HG03342 (cell line): ENCODE data around the gene SIL1.
A peak's percentile ranks its signal among the peaks of the same experiment; 100 is the strongest.
"Not testable (repeated sequence)": the region's sequence is repeated elsewhere in the genome, so short reads cannot be mapped to it uniquely, and the experiment has no call there.

Experiments used
- ATAC-seq: cut with Tn5 transposase; IDR thresholded peaks from one replicate; pipeline ENCODE4 v1.9.1; 2021; ENCODE audit warnings: mild to moderate bottlenecking, moderate library complexity; ENCODE audit not compliant: unreplicated experiment

Gene SIL1

DNA sequence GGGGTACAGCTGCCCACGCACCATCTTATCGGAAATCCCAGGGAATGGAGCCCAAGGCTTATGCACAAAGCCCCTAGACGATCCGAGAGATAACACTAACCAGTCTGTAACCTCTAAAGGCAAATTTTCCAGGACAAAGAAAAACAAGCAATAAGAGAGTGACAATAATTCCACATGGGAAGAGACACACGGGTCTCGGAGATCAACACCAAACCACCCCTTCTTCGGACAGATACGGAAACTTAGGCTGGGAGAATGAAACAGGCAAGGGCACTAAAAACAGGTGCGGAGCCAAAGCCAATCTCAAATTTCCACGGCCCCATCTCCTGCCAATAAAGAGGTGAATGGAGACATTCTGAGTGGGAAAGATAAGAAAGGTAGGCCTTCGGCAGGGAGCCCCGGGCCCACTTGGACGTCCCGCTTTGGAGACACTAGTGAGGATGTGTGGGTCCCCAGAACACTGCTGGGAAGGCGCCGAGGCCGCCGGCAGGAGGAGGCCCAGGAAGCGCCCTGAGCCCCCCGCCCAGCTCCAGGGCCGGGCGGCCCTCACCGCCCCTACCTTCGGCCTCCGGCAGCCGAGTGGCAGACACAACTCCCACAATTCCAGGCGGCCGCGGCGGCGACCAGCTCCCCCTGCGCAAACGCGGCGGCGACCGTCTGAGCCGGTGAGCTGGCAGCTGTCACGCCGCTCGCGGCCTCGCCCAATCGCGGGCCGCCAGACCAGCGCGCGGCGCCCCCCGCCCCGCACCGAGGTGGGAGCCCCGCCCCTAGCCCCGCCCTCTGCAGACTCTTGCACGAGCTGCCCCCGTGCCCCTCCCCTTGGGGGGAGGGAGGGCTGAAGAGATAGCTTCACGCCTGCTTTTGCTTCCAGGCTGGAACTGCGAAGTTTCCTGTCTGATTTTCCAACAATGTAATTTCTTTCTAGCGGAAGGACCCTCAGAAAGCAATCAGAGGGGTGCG, at the start of gene SIL1:
Gene SIL1 (minus strand): TSS at position 659 of the 960 bp plus-strand sequence. CDS start 70,525 bp downstream, outside the sequence.
- peak; percentile 93 for ATAC-seq

DNA sequence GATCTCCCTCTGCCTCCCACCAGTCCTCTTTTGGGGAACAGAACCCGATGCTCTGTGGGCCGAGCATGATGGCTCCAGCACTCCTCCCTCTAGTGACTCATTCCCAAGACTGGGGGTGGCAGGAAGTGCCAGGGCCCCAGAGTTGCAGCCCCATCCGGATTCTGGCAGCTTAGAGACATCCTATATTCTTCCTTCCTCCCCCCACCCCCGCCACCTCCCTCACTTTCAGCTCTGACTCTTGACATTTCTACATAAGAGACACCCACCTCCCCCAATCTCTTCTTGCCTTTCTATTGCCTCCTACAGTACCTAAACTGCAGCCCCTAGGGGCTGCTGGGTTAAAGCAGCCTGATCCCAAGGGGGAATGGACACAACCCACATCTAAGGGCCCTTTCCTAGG, 48.2 kb upstream of the SIL1 start:
- no peak for ATAC-seq

DNA sequence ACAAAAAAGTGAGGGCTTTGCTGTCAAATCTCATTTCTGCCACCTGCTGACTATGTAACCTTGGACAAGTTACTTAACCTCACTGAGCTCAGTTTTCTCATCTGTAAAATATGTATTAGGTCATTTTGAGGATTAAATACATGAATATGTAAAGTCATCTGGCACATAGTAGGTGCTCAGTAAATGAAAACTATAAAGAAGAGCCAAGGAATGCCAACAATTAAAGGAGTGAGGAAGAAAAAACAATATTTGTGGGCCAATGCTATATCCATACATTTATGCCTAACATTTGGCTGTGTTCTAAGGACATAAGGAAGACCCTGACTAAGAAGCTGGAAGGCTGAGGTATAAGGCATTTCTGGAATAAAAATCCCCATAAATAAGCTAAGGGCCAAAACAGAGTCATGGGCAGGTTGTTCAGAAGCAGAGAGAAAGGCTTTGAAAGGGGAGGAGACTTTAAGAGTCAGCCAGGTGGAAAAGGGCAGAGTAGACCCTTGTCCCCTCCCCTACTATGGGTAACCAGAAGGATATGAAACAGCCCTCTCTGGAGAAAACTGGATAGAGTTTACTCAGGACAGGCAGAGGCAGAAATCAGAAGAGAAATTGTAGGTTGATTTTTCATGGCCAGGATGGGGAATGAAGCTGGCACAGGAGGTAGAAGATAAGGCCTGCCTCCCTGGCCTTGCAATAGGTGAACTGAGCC, 47.6 kb upstream of the SIL1 start:
- ATAC-seq = no peak

DNA sequence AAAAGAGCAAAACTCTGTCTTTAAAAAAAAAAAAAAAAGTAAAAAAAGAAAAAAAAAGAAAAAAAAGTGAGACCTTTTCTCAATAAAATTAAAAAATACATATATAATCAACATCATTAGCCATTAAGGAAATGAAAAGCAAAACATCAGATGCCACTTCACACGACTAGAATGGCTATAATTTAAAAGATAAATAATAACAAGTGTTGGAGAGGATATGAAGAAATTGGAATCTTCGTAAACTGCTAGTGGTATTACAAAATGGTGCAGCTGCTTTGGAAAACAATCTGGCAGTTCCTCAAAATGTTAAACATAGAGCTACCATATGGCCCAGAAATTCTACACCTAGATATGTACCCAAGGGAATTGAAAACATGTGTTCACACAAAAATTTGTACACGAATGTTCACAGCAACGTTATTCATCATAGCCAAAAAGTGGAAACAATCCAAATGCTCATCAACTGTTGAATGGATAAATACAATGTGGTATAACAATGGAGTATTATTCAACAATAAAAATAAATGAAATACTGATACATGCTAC, 45.3 kb upstream of the SIL1 start:
- ATAC-seq = no peak

DNA sequence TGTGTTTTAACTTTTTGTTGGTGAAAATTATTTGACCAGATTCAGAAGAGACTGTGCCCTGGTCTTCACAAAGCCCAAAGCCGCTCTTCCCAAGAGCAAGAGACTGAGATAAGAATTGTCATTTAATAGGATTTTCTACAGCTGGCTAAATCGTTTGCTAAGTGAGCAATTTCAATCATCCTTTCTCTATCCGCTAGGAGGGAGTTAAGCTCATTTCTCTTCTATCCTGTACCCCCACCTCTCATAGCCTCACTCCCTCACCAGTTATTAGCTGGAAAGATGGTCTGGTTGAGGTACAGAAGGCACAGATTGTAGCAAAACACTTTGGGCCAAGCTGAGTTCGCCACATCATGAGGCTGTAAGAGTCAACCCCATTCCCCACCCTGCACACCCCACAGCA, 43.0 kb upstream of the SIL1 start:
- no peak for ATAC-seq

DNA sequence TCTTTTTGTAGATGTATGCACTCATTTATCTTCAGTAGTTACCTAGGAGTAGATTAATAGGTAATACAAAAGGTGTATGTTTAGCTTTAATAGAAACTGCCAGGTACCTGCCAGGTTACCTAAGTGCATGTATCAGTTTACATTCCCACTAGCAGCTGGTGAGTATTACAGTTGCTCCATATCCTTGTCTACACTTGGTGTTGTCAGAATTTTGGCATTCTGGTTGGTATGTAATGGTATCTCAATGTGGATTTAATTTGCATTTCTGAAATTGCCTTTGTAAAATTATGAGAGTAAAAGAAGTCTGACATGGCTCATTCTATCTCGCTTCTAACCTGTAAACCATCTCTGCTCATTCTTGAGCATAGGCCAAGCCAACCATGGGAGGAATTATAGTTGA, 38.3 kb upstream of the SIL1 start:
- no peak for ATAC-seq

DNA sequence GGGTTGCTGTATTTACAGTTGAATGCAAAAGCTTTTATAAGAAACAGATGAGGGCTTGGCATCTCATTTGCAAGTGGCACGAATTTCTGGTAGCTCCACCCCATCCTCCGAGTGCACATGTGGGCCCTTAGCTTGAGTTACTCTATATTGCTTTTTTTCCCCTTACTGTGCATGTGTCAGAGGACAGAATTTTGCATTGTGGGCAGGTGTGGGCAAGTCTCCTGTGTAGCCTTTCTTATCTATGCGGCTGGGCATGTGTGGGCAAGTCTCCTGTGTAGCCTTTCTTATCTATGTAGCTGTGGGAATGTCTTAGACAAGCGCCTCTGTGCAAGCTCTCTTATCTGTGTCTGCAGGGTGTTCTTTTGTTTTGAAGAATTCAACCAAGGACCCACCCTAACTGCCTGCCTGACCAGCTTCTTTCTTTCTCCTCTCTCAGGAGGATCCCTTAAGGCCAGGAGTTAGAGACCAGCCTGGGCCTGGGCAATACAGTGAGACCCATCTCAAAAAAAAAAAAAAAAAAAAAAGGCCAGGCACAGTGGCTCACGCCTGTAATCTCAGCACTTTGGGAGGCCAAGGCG, 34.1 kb upstream of the SIL1 start:
- ATAC-seq = no peak

DNA sequence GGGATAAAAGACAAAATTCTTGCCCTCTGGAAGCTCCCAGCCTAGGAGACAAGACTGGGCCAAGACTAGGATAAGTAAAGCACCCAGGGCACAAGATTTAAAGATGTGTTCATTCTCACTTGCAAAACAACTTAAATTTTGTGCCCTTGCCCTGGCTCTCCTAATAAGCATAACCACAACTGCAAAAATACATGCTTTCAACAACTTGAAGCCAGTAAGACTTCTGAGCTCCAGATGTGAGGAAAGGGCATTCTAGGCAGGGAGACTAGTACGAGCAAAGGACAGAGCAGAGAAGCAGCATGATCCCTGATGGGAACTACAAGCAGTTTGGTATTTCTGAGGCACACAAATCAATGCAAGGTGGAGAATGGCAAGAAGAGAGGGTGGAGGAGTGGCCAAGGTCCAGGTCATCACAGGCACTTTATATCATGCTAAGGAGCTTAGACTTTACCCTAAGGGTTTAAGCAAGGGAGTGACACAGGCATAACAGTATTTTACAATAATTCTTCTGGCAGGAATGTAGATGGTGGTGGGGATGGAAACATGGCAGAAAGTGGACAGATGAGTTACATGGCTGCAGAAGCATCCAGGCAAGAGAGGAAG, 30.1 kb upstream of the SIL1 start:
- no peak for ATAC-seq

DNA sequence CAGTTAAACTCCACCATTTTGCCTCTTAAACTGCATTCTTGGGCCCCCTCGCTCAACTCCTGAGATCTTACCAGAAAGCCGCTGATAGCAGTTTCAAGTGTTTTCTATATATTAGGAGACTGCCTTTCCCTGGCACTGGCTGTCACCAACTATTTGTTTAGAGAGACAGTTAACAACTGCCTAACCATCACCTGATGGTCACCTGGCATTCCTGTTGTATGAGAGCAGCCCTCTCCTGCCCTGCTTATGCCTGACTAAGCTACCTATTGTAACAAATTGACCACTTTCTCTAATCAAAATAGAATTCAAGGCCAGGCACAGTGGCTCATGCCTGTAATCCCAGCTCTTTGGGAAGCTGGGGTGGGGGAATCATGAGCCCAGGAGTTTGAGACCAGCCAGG, 28.0 kb upstream of the SIL1 start:
- no peak for ATAC-seq

DNA sequence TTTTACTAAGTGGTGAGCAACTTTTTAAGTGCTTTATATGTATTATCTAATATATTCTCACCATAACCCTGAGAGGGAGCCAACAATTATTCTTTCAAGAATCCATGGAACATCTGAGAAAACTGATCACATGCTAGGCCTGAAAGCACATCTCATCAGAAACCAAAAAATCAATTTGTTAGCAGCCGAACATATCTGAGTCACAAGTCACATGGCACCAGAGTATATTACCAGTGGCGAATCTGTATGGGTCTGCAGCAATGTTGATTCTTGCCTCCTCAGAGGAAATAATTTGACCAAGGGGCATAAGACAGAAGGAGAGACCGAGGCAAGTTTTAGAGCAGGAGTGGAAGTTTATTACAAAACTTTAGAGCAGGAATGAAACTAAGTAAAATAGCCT, 25.3 kb upstream of the SIL1 start:
- ATAC-seq = no peak

DNA sequence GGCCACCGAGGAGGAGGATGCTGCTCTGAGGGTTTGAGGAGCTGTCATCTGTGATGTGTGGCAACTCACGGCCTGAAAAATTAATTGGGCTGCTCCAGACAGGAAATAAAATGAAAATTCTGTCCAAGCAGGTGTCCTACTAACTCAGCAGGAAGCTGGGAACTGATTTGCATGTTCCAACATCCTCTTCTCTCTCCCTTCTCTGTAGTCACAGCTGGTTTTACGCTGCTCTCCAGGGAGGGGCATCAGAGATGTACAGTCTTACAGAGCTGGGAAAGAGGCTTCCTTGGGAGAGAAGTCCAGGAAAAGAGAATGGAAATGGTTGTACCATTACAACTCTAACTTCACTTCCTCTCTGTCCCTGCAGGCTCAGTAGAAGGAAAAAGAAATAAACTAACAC, 24.2 kb upstream of the SIL1 start:
- ATAC-seq = no peak

DNA sequence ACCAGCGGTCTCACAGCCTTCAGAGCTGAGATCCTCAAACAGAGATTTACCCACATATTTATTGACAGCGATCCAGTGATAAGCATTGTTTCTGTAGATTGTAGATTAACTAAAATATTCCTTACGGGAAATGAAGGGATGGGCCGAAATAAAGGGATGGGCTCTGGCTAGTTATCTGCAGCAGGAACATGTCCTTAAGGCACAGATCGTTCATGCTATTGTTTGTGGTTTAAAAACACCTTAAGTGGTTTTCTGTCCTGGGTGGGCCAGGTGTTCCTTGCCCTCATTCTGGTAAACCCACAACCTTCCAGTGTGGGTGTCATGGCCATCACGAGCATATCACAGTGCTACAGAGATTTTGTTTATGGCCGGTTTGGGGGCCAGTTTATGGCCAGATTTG, 19.9 kb upstream of the SIL1 start:
- not testable (repeated sequence) for ATAC-seq

DNA sequence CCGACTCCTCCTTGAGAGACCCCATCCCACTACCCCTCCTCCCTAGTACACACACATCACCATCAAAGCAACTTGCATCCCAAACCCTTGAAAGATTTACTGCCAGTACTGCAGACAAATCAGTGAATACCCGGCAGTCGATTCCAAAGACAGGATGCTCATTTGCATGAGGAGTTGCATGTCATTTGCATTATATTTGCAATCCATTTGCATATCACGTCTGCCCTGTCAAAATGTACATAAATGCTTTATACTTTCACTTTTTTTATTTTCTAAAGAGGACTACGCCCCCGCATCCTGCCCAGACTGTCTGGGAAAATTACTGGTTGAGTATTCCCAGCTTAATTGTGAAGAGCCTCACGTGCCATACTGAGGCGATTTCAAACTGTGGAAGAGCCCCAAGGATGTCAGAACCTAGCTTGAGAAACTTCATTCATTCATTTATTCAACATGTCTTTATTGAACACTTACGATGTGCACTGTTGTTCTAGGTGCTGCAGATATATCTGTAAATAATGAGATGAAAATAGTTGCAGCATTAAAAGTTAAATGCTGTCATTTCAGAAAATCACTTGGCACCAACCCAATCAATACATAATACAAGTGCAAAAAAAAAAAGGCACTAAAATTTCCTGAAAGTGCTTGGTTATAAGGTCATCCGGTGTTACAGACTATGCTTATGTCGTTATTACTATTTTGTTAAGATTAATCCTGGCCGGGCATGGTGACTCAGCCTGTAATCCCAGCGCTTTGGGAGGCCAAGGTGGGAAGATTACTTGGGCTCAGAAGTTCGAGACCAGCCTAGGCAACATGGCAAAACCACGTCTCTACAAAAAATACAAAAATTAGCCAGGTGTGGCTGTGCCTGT, 17.2 kb upstream of the SIL1 start:
- no peak for ATAC-seq

DNA sequence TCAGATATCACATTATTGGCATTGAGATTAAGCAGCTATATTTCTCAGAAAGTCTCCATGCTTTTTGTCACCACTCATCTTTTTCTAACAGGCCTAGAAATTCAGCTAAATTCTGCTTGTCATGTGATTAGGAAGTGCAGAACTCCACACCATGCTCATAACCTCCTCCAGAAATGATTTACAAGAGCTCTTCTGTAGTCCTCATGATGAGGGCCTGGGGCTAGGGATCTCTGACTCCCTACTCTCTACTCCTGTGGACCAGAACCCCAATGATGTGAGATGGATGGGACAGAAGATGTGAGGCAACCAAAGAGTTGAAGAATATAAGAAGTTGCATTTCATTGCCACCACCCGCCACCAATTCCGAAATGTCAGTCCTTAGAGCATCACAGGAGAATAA, 16.5 kb upstream of the SIL1 start:
- no peak for ATAC-seq

DNA sequence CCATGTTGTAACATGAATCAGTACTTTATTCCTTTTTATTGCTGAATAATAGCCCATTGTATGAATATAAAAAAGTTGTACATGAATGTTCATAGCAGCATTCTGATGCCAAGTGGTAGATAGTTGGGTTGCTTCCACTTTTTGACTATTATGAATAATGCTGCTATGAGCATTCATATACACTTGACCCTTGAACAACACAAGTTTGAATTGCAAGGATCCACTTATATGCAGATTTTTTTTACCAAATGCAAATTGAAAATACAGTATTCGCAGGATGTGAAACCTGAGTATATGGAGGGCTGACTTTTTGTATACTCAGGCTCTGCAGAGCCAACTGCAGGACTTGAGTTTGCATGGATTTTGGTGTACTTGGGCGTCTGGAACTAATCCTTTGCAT, 14.7 kb upstream of the SIL1 start:
- ATAC-seq = no peak

DNA sequence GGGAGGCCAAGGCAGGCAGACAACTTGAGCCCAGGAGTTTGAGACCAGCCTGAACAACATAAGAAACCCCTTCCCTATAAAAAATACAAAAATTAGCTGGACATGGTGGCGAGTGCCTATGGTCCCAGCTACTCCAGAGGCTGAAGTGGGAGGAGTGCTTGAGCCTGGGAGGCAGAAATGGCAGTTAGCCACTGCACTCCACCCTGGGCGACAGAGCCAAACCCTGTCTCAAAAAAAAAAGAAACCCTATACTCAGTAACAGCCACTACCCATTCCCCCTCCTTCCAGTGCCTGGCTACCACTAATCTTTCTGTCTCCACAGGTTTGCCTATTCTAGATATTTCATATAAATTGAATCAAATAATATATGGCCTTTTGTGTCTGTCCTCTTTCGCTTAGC, 14.3 kb upstream of the SIL1 start:
- ATAC-seq = no peak

DNA sequence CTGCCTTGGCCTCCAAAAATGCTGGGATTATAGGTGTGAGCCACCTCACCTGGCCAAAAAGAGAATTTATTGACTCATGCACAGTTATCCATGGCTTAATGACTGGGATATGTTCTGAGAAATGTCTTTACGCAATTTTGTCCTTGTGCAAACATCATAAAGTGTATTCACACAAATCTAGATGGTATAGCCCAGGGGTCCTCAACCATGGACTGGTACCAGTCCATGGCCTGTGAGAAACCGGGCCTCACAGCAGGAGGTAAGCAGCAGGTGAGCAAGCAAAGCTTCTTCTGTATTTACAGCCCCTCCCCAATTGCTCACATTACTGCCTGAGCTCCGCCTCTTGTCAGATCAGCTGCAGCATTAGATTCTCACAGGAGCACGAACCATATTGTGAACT, 12.4 kb upstream of the SIL1 start:
- ATAC-seq = no peak

DNA sequence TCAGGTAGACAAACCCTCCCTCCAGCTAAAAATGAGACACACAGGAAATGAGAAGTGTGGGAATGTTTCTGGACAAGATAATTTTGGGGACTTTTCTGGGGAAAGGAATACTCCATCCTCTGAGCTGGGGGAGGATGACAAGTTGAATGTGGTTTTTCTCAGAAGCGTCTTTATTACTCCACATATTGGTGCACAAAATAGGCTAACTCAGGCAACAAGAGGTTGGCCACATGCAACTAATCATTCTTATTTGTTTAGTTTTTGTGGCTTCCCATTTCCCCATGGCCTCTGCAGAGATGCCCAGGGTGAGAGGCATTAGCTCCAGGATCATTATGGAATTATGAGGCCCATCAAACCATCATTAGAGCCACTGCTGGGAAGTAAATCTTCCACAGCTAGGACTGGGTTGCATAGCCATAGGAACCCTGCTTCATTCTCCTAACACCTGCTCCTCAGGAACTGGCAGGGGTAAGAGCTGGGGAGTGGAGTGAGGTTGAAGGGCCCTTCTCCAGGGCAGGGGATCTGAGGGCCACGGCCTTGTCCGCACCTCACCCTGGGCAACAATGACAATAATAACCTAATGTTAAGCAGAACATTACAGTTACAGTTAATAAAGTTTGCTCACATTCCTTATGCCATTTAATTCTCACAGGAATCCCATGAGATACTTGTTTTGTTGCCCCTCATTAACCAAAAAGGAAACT, 9.3 kb upstream of the SIL1 start:
- ATAC-seq = no peak

DNA sequence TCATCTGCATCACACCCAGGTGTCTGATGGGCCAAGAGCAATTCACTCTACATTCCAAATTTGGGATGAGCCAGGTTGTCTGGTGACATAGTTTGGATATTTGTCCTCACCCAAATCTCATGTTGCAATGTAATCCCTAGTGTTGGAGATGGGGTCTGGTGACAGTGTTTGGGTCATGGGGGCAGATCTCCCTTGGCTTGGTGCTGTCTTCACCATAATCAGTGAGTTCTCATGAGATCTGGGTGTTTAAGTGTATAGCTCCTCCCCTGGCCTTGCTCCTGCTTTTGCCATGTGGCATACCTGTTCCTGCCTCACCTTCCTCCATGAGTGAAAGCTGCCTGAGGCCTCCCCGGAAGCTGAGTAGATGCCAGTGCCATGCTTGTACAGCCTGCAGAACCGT, 7.4 kb upstream of the SIL1 start:
- no peak for ATAC-seq

DNA sequence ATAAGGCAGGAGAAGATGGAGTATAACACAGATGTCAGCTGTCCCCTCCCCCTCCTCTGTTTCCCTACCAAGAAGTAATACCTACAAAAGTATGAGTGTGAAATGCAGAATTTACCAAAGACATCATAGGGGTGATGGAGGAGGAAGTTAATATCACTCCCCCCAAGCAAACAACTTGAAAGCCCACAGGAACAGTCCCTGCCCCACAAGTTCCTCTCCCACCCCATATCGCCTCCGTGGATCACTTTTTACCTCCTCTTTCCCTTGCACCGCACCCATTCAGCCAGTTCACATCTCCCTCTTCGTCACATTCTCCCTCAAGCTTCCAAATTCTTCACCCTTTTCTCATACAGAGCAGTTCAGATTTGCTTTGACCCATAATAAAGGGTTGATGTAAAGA, 7.0 kb upstream of the SIL1 start:
- ATAC-seq = no peak
